HepG2 (cell line): ENCODE measurements around the gene CUL9.

Experiments used
- HMG20A ChIP-seq: IDR thresholded peaks from 2 replicates; pipeline ENCODE4 v1.6.1; 2016; ENCODE audit warnings: borderline replicate concordance
- SMAD3 ChIP-seq: sonication (generic); formaldehyde crosslinking; IDR thresholded peaks from 2 replicates; pipeline ENCODE4 v1.4.0; 2020; ENCODE audit warnings: missing genetic modification reagents
- SP140L ChIP-seq: sonication (generic); formaldehyde crosslinking; IDR thresholded peaks from 2 replicates; pipeline ENCODE4 v1.4.0; 2020; ENCODE audit warnings: missing genetic modification reagents, borderline replicate concordance
- TCF12 ChIP-seq, 2 experiments: fragments of 450-650 bp in 1 of 2; sonication (generic) in 1 of 2; formaldehyde crosslinking in 1 of 2; IDR thresholded peaks; 2 replicates each; pipeline versions ENCODE4 v1.6.1 to v1.8.0; 2017 to 2022; ENCODE audit warnings: antibody characterized with exemption in 1 of 2, mild to moderate bottlenecking in 1 of 2, missing genetic modification reagents in 1 of 2, moderate library complexity in 1 of 2
- TF ChIP-seq, protein P1 (sequence below): sonication (generic); formaldehyde crosslinking; IDR thresholded peaks from 2 replicates; pipeline ENCODE4 v1.5.0; 2020; ENCODE audit warnings: mild to moderate bottlenecking, missing genetic modification reagents, moderate library complexity
- TF ChIP-seq, protein P2 (sequence below), 2 experiments: sonication (generic) in 1 of 2; formaldehyde crosslinking in 1 of 2; IDR thresholded peaks; 2 replicates each; pipeline versions ENCODE4 v1.5.1 to v1.6.1; 2011 to 2020; ENCODE audit warnings: borderline replicate concordance in 1 of 2, low read depth in 1 of 2, low read length in 1 of 2, mild to moderate bottlenecking in 1 of 2, missing genetic modification reagents in 1 of 2, moderate library complexity in 1 of 2
- TF ChIP-seq, protein P3 (sequence below): sonication (generic); formaldehyde crosslinking; IDR thresholded peaks from 2 replicates; pipeline ENCODE4 v1.8.0; 2022; ENCODE audit warnings: missing genetic modification reagents, mild to moderate bottlenecking, moderate library complexity, borderline replicate concordance

DNA sequence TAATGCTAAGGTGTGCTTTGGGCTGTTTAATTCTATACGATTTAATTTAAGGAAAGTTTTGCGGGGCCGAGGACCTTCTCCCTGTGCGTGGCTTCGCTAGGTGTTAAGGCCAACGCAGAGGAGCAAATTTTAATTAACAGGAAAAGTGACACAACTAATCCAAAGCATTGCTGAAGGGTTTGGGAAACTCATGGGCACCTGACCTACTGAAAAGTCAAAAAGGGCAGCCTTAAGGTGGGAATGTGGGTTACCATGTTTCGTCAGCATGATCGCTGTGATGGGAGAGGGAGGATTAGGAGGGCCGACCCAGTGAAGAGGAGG, 415 bp upstream of the CUL9 start:
- TF ChIP-seq HMG20A (CRISPR knock-in tag) (no peak), TCF12 (IDR thresholded peaks at IDR 0.05) (no peak), TCF12 (CRISPR knock-in tag; IDR thresholded peaks at IDR 0.05) (no peak), SP140L (CRISPR knock-in tag) (no peak), SMAD3 (CRISPR knock-in tag) (0 out of 2 replicates have a peak, but pooled peaks have one; percentile 6)
- TF ChIP-seq, protein P1, sequence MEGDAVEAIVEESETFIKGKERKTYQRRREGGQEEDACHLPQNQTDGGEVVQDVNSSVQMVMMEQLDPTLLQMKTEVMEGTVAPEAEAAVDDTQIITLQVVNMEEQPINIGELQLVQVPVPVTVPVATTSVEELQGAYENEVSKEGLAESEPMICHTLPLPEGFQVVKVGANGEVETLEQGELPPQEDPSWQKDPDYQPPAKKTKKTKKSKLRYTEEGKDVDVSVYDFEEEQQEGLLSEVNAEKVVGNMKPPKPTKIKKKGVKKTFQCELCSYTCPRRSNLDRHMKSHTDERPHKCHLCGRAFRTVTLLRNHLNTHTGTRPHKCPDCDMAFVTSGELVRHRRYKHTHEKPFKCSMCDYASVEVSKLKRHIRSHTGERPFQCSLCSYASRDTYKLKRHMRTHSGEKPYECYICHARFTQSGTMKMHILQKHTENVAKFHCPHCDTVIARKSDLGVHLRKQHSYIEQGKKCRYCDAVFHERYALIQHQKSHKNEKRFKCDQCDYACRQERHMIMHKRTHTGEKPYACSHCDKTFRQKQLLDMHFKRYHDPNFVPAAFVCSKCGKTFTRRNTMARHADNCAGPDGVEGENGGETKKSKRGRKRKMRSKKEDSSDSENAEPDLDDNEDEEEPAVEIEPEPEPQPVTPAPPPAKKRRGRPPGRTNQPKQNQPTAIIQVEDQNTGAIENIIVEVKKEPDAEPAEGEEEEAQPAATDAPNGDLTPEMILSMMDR: no peak
- TF ChIP-seq, protein P2, sequence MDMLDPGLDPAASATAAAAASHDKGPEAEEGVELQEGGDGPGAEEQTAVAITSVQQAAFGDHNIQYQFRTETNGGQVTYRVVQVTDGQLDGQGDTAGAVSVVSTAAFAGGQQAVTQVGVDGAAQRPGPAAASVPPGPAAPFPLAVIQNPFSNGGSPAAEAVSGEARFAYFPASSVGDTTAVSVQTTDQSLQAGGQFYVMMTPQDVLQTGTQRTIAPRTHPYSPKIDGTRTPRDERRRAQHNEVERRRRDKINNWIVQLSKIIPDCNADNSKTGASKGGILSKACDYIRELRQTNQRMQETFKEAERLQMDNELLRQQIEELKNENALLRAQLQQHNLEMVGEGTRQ (IDR thresholded peaks at IDR 0.05; ENCODE audit: low read depth, low read length): no peak
- TF ChIP-seq, protein P2 (CRISPR knock-in tag; IDR thresholded peaks at IDR 0.05; ENCODE audit: borderline replicate concordance): no peak
- TF ChIP-seq, protein P3, sequence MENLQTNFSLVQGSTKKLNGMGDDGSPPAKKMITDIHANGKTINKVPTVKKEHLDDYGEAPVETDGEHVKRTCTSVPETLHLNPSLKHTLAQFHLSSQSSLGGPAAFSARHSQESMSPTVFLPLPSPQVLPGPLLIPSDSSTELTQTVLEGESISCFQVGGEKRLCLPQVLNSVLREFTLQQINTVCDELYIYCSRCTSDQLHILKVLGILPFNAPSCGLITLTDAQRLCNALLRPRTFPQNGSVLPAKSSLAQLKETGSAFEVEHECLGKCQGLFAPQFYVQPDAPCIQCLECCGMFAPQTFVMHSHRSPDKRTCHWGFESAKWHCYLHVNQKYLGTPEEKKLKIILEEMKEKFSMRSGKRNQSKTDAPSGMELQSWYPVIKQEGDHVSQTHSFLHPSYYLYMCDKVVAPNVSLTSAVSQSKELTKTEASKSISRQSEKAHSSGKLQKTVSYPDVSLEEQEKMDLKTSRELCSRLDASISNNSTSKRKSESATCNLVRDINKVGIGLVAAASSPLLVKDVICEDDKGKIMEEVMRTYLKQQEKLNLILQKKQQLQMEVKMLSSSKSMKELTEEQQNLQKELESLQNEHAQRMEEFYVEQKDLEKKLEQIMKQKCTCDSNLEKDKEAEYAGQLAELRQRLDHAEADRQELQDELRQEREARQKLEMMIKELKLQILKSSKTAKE (CRISPR knock-in tag): no peak
